GM12878 (cell line): ENCODE data around the gene SLC38A2. TPM values are rescaled to one million over a fixed set of nuclear protein-coding genes. Genes with fewer than 3 reads are reported as not detected.

Source experiments
- ATAC-seq: fragments of 200-7000 bp; cut with Tn5 transposase; 3 replicates; pipeline ENCODE4 v1.9.1; 2020; ENCODE audit warnings: mild to moderate bottlenecking, moderate library complexity
- BruUV-seq: library from RNA; stranded (reverse); fragments of 400-500 nt; replicated peaks from 2 replicates; lab custom pipeline; 2021; lab: Mats Ljungman, UMichigan
- CTCF ChIA-PET: fragments of 300-600 bp; sonication (Branson Sonifier 250); formaldehyde crosslinking; extraction: SDS; loops from one replicate; lab custom pipeline; 2021; ENCODE audit warnings: inconsistent platforms; lab: Yijun Ruan, JAX
- POLR2A ChIA-PET: fragments of 350-600 bp; formaldehyde crosslinking; extraction: SDS; loops from one replicate; lab custom pipeline; 2021; ENCODE audit warnings: inconsistent platforms; lab: Charles Lee
- RAD21 ChIA-PET: fragments of 300-600 bp; sonication (Branson Sonifier 250); formaldehyde crosslinking; loops from one replicate; lab custom pipeline; 2023; ENCODE audit warnings: antibody characterized with exemption; ENCODE audit not compliant: unreplicated experiment; lab: Charles Lee
- SMC1A ChIA-PET: fragments of 300-600 bp; sonication (Branson Sonifier 250); formaldehyde crosslinking; loops from one replicate; lab custom pipeline; 2023; ENCODE audit not compliant: unreplicated experiment, uncharacterized antibody; lab: Charles Lee
- DNase-seq: peaks from one replicate; pipeline ENCODE4 v3.0.0-alpha.2; 2011; ENCODE audit warnings: low read depth, low spot score
- FAIRE-seq: peaks from 3 replicates; lab custom pipeline; 2011; peaks lifted over from hg19 to GRCh38; lab: Jason Lieb, UNC
- H2AFZ ChIP-seq: 2 replicates; pipeline ENCODE4 v1.6.0; 2011; ENCODE audit warnings: low read depth, low read length, control low read depth; ENCODE audit not compliant: control insufficient read depth
- H3K27ac ChIP-seq: 2 replicates; pipeline ENCODE4 v1.5.1; 2011; ENCODE audit warnings: control low read depth; ENCODE audit not compliant: control insufficient read depth, insufficient read depth
- H3K27me3 ChIP-seq, 2 experiments: replicated peaks in 1 of 2; 2 replicates each; pipeline versions ENCODE4 v1.6.0 to v1.6.1; 2011; ENCODE audit warnings: low read length in 1 of 2; ENCODE audit not compliant: control insufficient read depth in 2 of 2, insufficient read depth in 2 of 2
- H3K36me3 ChIP-seq, 2 experiments: 2 replicates each; pipeline ENCODE4 v1.5.1; 2011; ENCODE audit warnings: low read length in 1 of 2; ENCODE audit not compliant: control insufficient read depth in 2 of 2, insufficient read depth in 2 of 2
- H3K4me1 ChIP-seq: 2 replicates; pipeline ENCODE4 v1.6.1; 2011; ENCODE audit warnings: mild to moderate bottlenecking, low read length, moderate library complexity, mixed read lengths; ENCODE audit not compliant: control insufficient read depth, insufficient read depth
- H3K4me2 ChIP-seq: 2 replicates; pipeline ENCODE4 v1.6.0; 2011; ENCODE audit warnings: control low read depth; ENCODE audit not compliant: control insufficient read depth, insufficient read depth
- H3K4me3 ChIP-seq: fragments of 200-600 bp; sonication (generic); 2 replicates; pipeline ENCODE4 v1.5.1; 2016
- H3K79me2 ChIP-seq: 2 replicates; pipeline ENCODE4 v1.6.0; 2011; ENCODE audit warnings: low read length; ENCODE audit not compliant: control insufficient read depth, insufficient read depth
- H3K9ac ChIP-seq: 2 replicates; pipeline ENCODE4 v1.8.0; 2011; ENCODE audit warnings: low read length, control low read depth, mixed read lengths; ENCODE audit not compliant: control insufficient read depth, insufficient read depth
- H3K9me3 ChIP-seq: replicated peaks from 3 replicates; pipeline ENCODE4 v1.5.1; 2011; ENCODE audit warnings: mild to moderate bottlenecking, low read length; ENCODE audit not compliant: control insufficient read depth, insufficient read depth
- H4K20me1 ChIP-seq: 2 replicates; pipeline ENCODE4 v1.6.0; 2011; ENCODE audit not compliant: control insufficient read depth, insufficient read depth
- ATF7 ChIP-seq: fragments of 450-650 bp; IDR thresholded peaks from 2 replicates; pipeline ENCODE4 v1.6.1; 2016; ENCODE audit warnings: low read depth, mild to moderate bottlenecking
- CBX3 ChIP-seq: fragments of 200-600 bp; sonication (generic); IDR thresholded peaks from 2 replicates; pipeline ENCODE4 v1.6.1; 2016; ENCODE audit warnings: low read depth, borderline replicate concordance
- CEBPZ ChIP-seq: fragments of 150-350 bp; IDR thresholded peaks from 2 replicates; pipeline ENCODE4 v1.6.1; 2016; ENCODE audit warnings: low read depth, low read length
- E4F1 ChIP-seq: fragments of 450-650 bp; IDR thresholded peaks from 2 replicates; pipeline ENCODE4 v1.6.1; 2018; ENCODE audit warnings: borderline replicate concordance, mild to moderate bottlenecking; ENCODE audit not compliant: partially characterized antibody
- EP300 ChIP-seq, 2 experiments: fragments of 150-350 bp in 1 of 2; IDR thresholded peaks; 2 replicates each; pipeline ENCODE4 v1.6.1; 2011 to 2012; ENCODE audit warnings: low read depth in 2 of 2, low read length in 2 of 2, borderline replicate concordance in 1 of 2, improper control_type of control experiment in 1 of 2, inconsistent platforms in 1 of 2; ENCODE audit not compliant: control insufficient read depth in 1 of 2
- HDAC2 ChIP-seq: fragments of 200-600 bp; sonication (generic); IDR thresholded peaks from 2 replicates; pipeline ENCODE4 v1.6.1; 2017
- IKZF2 ChIP-seq, 2 experiments: fragments of 450-650 bp; IDR thresholded peaks; 2 replicates each; pipeline ENCODE4 v1.6.1; 2017; ENCODE audit warnings: mild to moderate bottlenecking in 2 of 2, moderate library complexity in 2 of 2
- MEF2A ChIP-seq: IDR thresholded peaks from 2 replicates; pipeline ENCODE4 v1.6.1; 2011; ENCODE audit warnings: low read depth, mild to moderate bottlenecking, low read length, moderate library complexity; ENCODE audit not compliant: insufficient read depth
- MEF2B ChIP-seq: fragments of 450-650 bp; IDR thresholded peaks from 2 replicates; pipeline ENCODE4 v1.6.1; 2018; ENCODE audit warnings: mild to moderate bottlenecking, moderate library complexity; ENCODE audit not compliant: partially characterized antibody, poor library complexity, severe bottlenecking
- NFYB ChIP-seq: IDR thresholded peaks from 2 replicates; pipeline ENCODE4 v1.6.1; 2011; ENCODE audit warnings: low read depth, mild to moderate bottlenecking, low read length, improper control_type of control experiment, moderate library complexity; ENCODE audit not compliant: insufficient read depth
- NR2F1 ChIP-seq: fragments of 450-650 bp; conservative IDR thresholded peaks from 2 replicates; pipeline ENCODE4 v1.6.1; 2017; ENCODE audit warnings: mild to moderate bottlenecking
- PBX3 ChIP-seq: IDR thresholded peaks from 2 replicates; pipeline ENCODE4 v1.6.1; 2011; ENCODE audit warnings: mild to moderate bottlenecking, low read depth, low read length, moderate library complexity; ENCODE audit not compliant: insufficient replicate concordance
- POLR2AphosphoS5 ChIP-seq: IDR thresholded peaks from 2 replicates; pipeline ENCODE4 v1.6.1; 2011; ENCODE audit warnings: mild to moderate bottlenecking, low read length, inconsistent platforms
- SIN3A ChIP-seq: IDR thresholded peaks from 2 replicates; pipeline ENCODE4 v1.6.1; 2012; ENCODE audit warnings: low read depth, low read length, improper control_type of control experiment
- SPI1 ChIP-seq: IDR thresholded peaks from 2 replicates; pipeline ENCODE4 v1.6.1; 2011; ENCODE audit warnings: low read depth, mild to moderate bottlenecking, low read length, moderate library complexity, borderline replicate concordance; ENCODE audit not compliant: insufficient read depth
- SREBF1 ChIP-seq: IDR thresholded peaks from 2 replicates; pipeline ENCODE4 v1.6.1; 2012; ENCODE audit warnings: mild to moderate bottlenecking, low read length
- SRF ChIP-seq, 2 experiments: IDR thresholded peaks; 2 replicates each; pipeline ENCODE4 v1.6.1; 2011; ENCODE audit warnings: low read depth in 2 of 2, low read length in 2 of 2, mild to moderate bottlenecking in 1 of 2, moderate library complexity in 1 of 2
- in situ Hi-C: fragments of 300-500 bp; cut with MboI; formaldehyde crosslinking; loops from 9 replicates; pipeline ENCODE4 v1.14.3; 2018; ENCODE audit warnings: mixed read lengths
- intact Hi-C: fragments of 100-400 bp; cut with micrococcal nuclease; formaldehyde crosslinking; loops from one replicate; pipeline ENCODE4 v1.14.2; 2022; ENCODE audit not compliant: unreplicated experiment
- polyA plus RNA-seq, 11 experiments: library from polyadenylated mRNA; depleted of rRNA in 4 of 11; unstranded in 6 of 11; stranded (reverse) in 5 of 11; fragments of >200 nt; fragmentation: Nextera tagmentation in 4 of 11; fragmentation: Illumina TruSeq in 1 of 11; extraction: Ambion mirVana in 4 of 11; extraction: Trizol in 1 of 11; gene quantifications; 1 replicate in 1 of 11; 2 replicates in 10 of 11; pipeline versions ENCODE4 v1.2.1 to v1.2.3, GENCODE V29; 2011 to 2016; ENCODE audit warnings: inconsistent platforms in 2 of 11, missing spikeins in 2 of 11, low read depth in 1 of 11
- total RNA-seq, 4 experiments: library from RNA; depleted of rRNA in 3 of 4; stranded (reverse); fragments of >200 nt in 3 of 4; fragmentation: Illumina TruSeq in 1 of 4; extraction: Trizol in 1 of 4; gene quantifications; 2 replicates each; pipeline versions ENCODE4 v1.2.1 to v1.2.3, GENCODE V29; 2013 to 2021

SLC38A2 gene
- total and polyA plus RNA-seq, 10 of the 15 experiments (the other 5 are each of a cell fraction or from before 2014, with no cell fraction given): 36.2 to 118 (median 79.8) TPM

GRCh38 chr12:46358325-46358700 is 14.3 kb downstream of the SLC38A2 start:
- Histone ChIP-seq H3K27me3 (no peaks in the 10 kb centered on the region), H3K4me3 (no peak overlapping the region), H3K9ac (no peak overlapping the region), H3K79me2 (peaks cover 1% of the 10 kb centered on the region; the same call in 1 of the 2 replicates), H3K27ac (no peak overlapping the region), H3K9me3 (no peaks in the 10 kb centered on the region), H2AFZ (no peak overlapping the region), H3K4me1 (peaks cover 13% of the 10 kb centered on the region), H3K4me2 (no peak overlapping the region), H3K36me3 (peaks cover 4 to 26% of the 10 kb centered on the region in 2 experiments), H4K20me1 (no peaks in the 10 kb centered on the region)
- no peak for FAIRE-seq
- ChIA-PET RAD21 (interaction anchor here (1.3 kb wide), 1 partner anchor 303 kb away, joined by 4 read pairs; no protein-coding TSS in a partner anchor), SMC1A (interaction anchor here (0.9 to 3.0 kb wide), 2 partner anchors 9 to 316 kb away, joined by 3 to 23 read pairs; no protein-coding TSS in a partner anchor), POLR2A (interaction anchor here (0.6 kb wide), 1 partner anchor 288 kb away, joined by 4 read pairs; no protein-coding TSS in a partner anchor), CTCF (no interaction called here)
- DNase-seq: no peak
- intact Hi-C loops (no loop called here), in situ Hi-C loops (no loop called here)
- BruUV-seq: no TSS peak
- no peak for ATAC-seq
- TF ChIP-seq HDAC2 (no peak), E4F1 (no peak), NR2F1 (no peak), POLR2AphosphoS5 (no peak), IKZF2 (IDR thresholded peaks at IDR 0.05) (no peak), CEBPZ (no peak), CBX3 (no peak), NFYB (no peak), SIN3A (no peak), ATF7 (no peak), MEF2B (no peak), EP300 (IDR thresholded peaks at IDR 0.05; ENCODE audit: borderline replicate concordance in 1 of 2, control insufficient read depth in 1 of 2, low read depth in 2 of 2, low read length in 2 of 2) (no peak), SPI1 (no peak), SRF (IDR thresholded peaks at IDR 0.05; ENCODE audit: low read depth in 2 of 2, low read length in 2 of 2) (no peak), PBX3 (no peak), MEF2A (no peak), SREBF1 (no peak)
